Activated naive CD4-positive, alpha-beta T cell (primary cell): Measurements from ENCODE around the gene STOML3.
"Not testable (repeated sequence)": the region's sequence is repeated elsewhere in the genome, so short reads cannot be mapped to it uniquely, and the experiment has no call there.

Source experiments
- DNase-seq, 4 experiments: peaks; one replicate each; lab custom pipeline; 2025; lab: John Stamatoyannopoulos, UW

Gene STOML3, protein sequence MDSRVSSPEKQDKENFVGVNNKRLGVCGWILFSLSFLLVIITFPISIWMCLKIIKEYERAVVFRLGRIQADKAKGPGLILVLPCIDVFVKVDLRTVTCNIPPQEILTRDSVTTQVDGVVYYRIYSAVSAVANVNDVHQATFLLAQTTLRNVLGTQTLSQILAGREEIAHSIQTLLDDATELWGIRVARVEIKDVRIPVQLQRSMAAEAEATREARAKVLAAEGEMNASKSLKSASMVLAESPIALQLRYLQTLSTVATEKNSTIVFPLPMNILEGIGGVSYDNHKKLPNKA

DNA sequence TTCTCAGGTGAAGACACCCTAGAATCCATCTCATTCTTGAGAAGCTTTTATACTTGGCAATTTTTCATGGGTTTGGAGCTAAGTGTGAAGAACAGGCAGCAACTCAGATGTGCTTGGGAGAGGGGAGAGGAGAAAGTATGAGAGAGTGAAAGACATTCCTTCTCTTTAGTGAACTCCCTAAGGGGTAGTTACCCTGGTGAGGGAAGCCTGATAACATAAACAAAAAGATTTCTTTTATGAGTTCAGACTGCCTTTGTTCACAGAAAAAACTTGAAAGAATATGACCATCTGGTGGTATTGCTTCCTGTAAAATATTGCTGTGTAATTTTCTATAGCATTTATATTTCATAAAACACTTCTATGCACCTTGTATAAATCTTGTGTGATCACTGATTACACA, at the start of gene STOML3:
Gene STOML3, minus strand, starts transcription at position 139 of the 400 bp plus-strand sequence. Its CDS starts 110 bp downstream, at position 29.
- DNase-seq = no peak

DNA sequence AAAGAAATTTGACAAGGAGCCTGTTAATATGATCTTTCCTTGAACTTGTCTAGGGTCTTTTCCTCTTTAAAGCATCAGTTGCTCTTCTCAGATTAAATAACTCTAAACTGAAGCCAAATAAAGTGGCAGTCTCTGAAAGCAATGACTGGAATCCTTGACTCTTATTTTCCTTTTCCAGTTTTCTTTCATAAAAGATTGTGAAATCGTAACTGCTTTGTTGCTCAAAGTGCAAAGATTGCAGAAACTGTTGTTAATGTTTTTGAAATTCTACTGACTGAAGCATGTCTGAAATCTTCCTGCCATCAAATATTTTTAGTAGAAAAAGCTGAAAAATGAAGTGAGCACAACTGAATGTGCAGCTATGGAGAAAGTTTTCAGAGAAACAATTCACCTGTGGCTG, 49.6 kb upstream of the STOML3 start:
- DNase-seq = no peak

- no peak for DNase-seq
These were observed 48.4 kb upstream of the STOML3 start for GRCh38 chr13:39039041-39039440.

- peak in 1 of 4 experiments; percentile 51 for DNase-seq
These were observed 48.0 kb upstream of the STOML3 start for GRCh38 chr13:39038569-39039030.

DNA sequence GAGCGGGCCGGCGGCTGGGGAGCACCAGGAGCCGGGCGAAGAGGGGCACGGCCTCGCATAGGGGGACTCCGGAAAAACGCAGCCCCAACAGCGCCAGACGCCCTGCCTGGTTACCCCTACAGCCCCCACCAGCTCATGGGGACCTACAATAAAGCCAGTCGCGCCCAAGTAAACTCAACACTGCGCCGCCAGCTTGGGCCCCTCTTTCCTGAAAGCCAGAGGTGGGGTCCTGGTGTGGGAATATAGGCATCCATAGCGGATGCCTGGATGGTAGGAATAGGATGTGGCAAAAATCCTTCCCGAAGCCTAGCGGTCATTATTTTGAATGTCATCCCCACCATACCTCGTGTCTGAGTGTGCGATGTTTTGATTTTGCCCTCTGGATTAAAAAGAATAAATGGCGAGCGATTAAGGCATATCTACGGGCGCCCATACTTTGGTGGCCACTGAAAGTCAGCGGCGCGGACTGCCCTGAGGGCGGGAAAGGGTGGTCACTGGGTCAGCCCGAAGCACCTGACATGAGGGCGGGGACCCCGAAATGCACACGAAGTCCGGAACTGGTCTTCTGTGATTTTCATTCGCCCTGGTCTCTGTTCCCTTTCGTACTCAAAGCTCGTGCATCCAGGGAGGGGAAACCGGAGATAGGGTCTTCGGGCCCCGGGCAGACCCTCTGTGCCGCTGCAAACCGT, 47.4 kb upstream of the STOML3 start, which contains the start of the genes NHLRC3 and PROSER1:
Gene NHLRC3, plus strand, starts transcription at position 577 of the 689 bp plus-strand sequence. CDS start 184 bp downstream, outside the sequence.
Gene PROSER1, minus strand, starts transcription at position 210 of the 689 bp plus-strand sequence. CDS start 847 bp downstream, outside the sequence.
- peak; percentile 33 to 66 (median 46) for DNase-seq

DNA sequence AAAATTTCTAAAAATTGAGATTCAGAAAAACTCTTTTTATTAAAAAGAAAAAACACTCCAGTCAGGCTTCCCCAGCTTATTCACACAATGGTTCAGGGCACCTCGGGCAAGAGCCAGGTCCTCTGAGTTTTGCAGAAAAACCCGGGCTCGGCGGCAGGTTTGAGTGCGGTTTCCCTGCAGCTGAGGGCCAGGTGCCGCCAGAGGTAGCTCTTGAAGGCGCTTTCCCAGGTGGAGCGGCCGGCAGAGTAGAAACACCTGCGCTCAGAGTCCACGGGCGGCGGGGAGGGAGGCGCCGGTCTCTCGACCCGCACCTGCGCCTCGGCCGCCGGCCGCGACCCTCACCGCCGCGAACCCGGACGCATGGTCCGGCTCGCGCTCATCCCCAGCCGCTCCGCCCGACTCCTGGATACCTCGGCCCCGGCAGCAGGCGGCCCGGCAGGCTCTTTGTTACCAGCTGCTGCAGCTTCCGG, 46.8 kb upstream of the STOML3 start:
- DNase-seq = peak in 1 of 4 experiments; percentile 31

DNA sequence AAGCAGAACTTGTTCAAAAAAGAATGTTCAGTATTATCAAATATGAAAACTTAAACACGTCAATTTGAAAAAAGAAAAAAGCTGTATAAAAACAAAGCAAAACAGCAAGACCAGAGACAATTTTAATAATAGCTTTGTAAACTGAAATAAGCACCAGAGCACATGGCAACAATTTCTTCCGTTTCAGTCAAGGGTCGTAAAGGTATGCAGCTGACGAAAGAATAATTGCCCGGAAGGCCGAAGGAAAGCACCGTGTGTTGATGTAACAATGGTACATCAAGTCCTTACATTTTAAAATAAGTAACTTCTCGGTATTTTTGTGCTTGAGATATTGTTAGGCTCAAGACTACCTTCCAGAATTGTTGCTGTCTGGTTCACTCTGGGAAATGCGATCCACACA, 45.6 kb upstream of the STOML3 start:
- no peak for DNase-seq

- DNase-seq = no peak
These were observed 45.2 kb upstream of the STOML3 start for GRCh38 chr13:39035799-39036198.

- DNase-seq = no peak
These were observed 44.6 kb upstream of the STOML3 start for GRCh38 chr13:39035204-39035603.

- DNase-seq = no peak
These were observed 43.5 kb upstream of the STOML3 start for GRCh38 chr13:39034085-39034484.

DNA sequence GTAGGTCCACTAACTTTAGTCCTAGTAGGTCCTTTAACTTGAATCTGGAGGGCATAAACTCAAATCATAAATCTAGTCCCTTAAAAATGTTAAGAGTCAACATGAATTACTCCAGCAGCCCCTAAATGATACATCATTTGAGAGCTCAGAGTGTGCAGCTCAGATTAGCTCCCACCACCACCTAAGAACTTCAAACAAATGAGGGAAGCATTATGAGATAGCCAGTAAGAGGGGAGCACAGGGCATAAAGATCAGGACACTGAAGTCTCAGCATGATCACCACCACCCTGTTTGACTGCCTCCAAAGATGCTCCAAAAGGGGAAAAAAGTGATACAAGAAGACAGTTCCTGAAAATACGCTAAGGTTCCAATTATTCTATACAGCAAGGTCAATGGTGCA, 41.5 kb upstream of the STOML3 start:
- DNase-seq = no peak

GRCh38 chr13:39025433-39025839, 34.8 kb upstream of the STOML3 start:
- no peak for DNase-seq

- DNase-seq = no peak
These were observed 33.1 kb upstream of the STOML3 start for GRCh38 chr13:39023761-39024160.

- DNase-seq = no peak
These were observed 32.7 kb upstream of the STOML3 start for GRCh38 chr13:39023316-39023715.

DNA sequence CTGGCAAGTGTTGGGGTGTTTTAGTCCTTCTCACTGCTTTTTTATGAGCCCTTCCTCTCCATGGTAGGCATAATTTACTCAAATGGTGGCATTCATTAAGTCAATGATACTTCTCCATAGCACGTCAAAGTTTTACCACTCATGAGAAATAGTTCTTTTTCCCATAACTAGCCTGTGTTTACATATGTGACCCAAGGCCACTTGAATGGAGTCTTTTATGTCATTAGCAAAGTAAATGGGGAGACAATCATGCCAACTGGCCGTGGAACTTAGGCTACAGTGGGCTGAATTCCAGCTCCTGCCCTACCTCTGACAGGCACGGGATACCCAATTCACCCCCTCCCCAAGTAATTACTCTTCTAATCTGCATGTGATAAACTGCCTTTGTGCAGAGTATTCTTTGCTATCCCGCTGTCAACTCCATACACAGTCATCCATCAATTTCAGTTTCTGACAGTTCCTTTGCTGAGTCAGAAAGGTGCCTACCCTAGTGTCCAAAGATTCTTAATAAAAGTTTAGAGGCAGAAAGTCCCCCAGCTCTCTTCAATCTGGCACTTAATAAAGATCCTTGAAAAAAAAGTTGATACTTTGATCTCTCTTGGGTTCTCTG, 30.3 kb upstream of the STOML3 start:
- no peak for DNase-seq

- no peak for DNase-seq
These were observed 26.2 kb upstream of the STOML3 start for GRCh38 chr13:39016787-39017186.

DNA sequence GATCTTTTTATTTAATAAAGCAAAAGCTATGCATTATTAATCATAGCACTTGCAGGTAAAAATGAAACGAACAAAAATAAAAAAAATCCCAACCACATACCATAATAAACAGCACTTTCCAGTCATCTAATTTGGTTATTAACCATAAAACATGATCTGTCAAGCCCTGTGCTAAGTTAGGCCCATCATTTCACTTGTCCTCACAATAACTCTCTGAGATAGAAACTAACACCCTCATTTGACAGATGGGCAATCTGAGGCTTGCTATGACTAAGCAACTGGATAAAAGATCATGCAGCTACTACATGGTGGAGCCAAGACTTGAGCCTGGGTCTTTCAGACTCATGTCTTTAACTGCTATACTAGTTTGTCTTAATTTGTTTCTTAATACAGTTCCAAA, 25.5 kb upstream of the STOML3 start:
- DNase-seq = no peak

DNA sequence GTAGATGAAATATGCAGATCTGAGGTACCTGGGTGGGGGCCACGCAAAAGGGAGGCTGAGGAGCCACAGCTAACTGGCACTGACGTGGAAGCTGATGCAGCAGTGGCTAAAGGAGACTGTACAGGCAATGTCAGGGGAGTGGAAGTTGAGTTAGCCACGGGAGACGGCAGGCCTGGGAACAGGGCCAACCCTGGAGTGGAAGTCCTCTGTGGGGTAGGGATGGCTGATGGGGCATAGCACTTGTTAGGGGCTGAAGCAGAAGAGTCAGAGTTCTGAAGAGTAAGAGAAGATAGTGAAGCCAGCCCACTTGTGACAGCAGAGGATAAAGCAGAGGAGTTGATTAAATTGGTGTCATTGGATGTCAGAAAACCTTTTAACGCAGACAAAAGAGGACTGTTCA, 22.8 kb upstream of the STOML3 start:
- no peak for DNase-seq

- no peak for DNase-seq
These were observed 22.0 kb upstream of the STOML3 start for GRCh38 chr13:39012608-39013007.

GRCh38 chr13:39006371-39007111, 15.9 kb upstream of the STOML3 start:
- not testable (repeated sequence) for DNase-seq

DNA sequence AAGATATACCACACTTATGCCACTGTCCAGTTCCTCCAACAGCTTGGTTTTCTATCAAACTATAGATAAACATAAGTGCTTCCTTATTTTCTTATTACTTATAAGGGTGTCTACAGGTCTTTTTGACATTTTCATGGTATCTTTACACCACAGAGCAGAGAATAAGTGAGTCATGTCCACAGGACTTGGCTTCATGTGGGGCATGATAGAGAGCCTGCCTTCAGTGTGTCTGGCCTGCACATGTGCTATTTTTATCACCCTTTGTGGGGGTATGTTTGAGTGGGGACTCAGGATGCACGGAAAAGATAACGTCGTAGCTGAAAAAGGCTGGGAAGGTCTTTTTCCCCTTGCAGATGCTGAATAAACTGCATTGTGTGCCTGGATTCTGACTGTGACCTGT, 8.1 kb upstream of the STOML3 start:
- DNase-seq = no peak

DNA sequence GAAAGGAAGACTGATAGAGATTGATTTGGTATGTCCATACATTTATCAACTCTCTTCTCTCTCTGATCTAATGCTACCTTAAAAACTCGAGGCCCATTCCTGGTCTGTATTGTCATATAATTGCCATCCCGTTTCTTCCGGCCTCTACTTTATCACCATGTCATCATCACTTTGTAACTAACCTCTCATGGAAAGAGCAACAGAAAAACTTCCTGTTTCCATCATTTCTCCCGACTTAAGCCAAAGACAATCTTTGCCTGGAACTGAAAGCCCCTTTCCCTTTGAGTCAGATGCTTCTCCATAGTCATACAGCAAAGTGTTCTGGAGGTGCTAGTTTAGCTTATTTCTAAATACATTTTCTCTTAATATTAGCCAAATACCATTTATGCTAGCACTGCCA, 2.8 kb upstream of the STOML3 start:
- DNase-seq = no peak
